Heart right ventricle (tissue), 16 donors: ENCODE data around the gene LGI4. TPM values are rescaled to one million over a fixed set of nuclear protein-coding genes. Genes with fewer than 3 reads are reported as not detected.

Source experiments
- ATAC-seq, 8 donors: fragments of 200-7000 bp; cut with Tn5 transposase; one replicate each; pipeline ENCODE4 v1.9.1; 2020; ENCODE audit warnings: mild to moderate bottlenecking in 8 of 8, moderate library complexity in 8 of 8, moderate number of reproducible peaks in 1 of 8
- DNase-seq, 2 donors: peaks; one replicate each; pipeline ENCODE4 v3.0.0-alpha.2; 2020
- H3K27ac ChIP-seq, 10 donors: fragments of 200-600 bp; sonication (generic) in 2 of 10; one replicate each; pipeline versions ENCODE4 v1.5.0 to v1.8.0; 2020 to 2022; ENCODE audit warnings: mild to moderate bottlenecking in 3 of 10
- H3K27me3 ChIP-seq, 7 donors: fragments of 200-600 bp; one replicate each; pipeline ENCODE4 v1.8.0; 2021 to 2022; ENCODE audit warnings: mild to moderate bottlenecking in 2 of 7
- H3K36me3 ChIP-seq, 9 donors: fragments of 200-600 bp; sonication (generic) in 1 of 9; one replicate each; pipeline versions ENCODE4 v1.5.0 to v1.8.0; 2020 to 2022; ENCODE audit warnings: mild to moderate bottlenecking in 2 of 9
- H3K4me1 ChIP-seq, 9 donors: fragments of 200-600 bp; sonication (generic) in 1 of 9; one replicate each; pipeline versions ENCODE4 v1.5.0 to v1.8.0; 2020 to 2022; ENCODE audit warnings: mild to moderate bottlenecking in 4 of 9
- H3K4me3 ChIP-seq, 10 donors: fragments of 200-600 bp; sonication (generic) in 2 of 10; one replicate each; pipeline versions ENCODE4 v1.5.0 to v1.8.0; 2020 to 2022; ENCODE audit warnings: mild to moderate bottlenecking in 7 of 10, moderate library complexity in 2 of 10
- H3K9me3 ChIP-seq, 11 donors: fragments of 200-600 bp in 10 of 11; sonication (generic) in 2 of 11; one replicate each; pipeline versions ENCODE4 v1.5.0 to v1.8.0; 2013 to 2022; ENCODE audit warnings: mild to moderate bottlenecking in 2 of 11, control low read depth in 1 of 11, moderate library complexity in 1 of 11
- WGBS, 2 donors: extraction: QIAGEN DNeasy Blood & Tissue Kit; methylation state at CpG; one replicate each; pipeline ENCODE4 v1.1.7; 2013; ENCODE audit warnings: inconsistent platforms in 1 of 2; 5-methylcytosine and 5-hydroxymethylcytosine counted together
- intact Hi-C, 10 donors: fragments of 100-400 bp; cut with DNase I; formaldehyde crosslinking; loops; one replicate each; pipeline versions ENCODE4 v1.11.1 to v1.14.2; 2022
- polyA plus RNA-seq, 2 donors: library from polyadenylated mRNA; stranded (reverse); fragments of 200-250 nt; gene quantifications; one replicate each; pipeline ENCODE4 v1.2.3, GENCODE V29; 2013
- total RNA-seq, 10 donors: library from RNA; stranded (reverse); fragmentation: NEBNext Ultra II Directional in 3 of 10; extraction: Animal tissue kit (Norgen Biotek cat#: 25700) in 3 of 10; gene quantifications; one replicate each; pipeline versions ENCODE4 v1.2.1 to v1.2.4, GENCODE V29; 2021 to 2023
- TF ChIP-seq, protein P1 (sequence below), 9 donors: fragments of 200-600 bp; sonication (generic) in 2 of 9; IDR thresholded peaks; one replicate each; pipeline versions ENCODE4 v1.5.0 to v1.8.0; 2021 to 2022; ENCODE audit warnings: antibody characterized with exemption in 9 of 9, mild to moderate bottlenecking in 5 of 9, moderate library complexity in 1 of 9
- donor health status: Arrhythmogenic right ventricular cardiomyopathy.
- donor health status: ischemic (EF 13 %, LVEDD 7.1; RV severe dilation, severe dysfunction).
- donor health status: healthy with polysubstance abuse.
- donor health status: DM: no; HTN: yes; CAD: no.
- donor health status: DM: no; HTN: no; CAD: no.
- donor health status: ischemic (EF 25% LVEDD 6.9; RV normal size, moderate dysfunction).
- donor health status: ischemic (EF 25% LVEDD 5.7; RV mildly dilated, moderate dysfunction).
- donor health status: healthy.
- donor health status: DM: yes; HTN: yes; CAD: no.
- donor health status: Ischemic cardiomyopathy.
- donor health status: ischemic (EF 35%, LVEDD 5.7; RV mildly dilated, moderate dysfunction).
- donor health status: nonischemic (EF 11% LVEDD 7.7; RV severe dilation, severe dysfunction).
- donor health status: DM: yes; HTN: yes; CAD: no.
- donor health status: PGD.
- donor health status: ischemic (EF 29% LVEDD 5.4; RV normal size, mild dysfunction).
- donor health status: nonischemic (EF 23%, LVEDD 6.1; RV moderate dilation, normal function).

Gene LGI4
- total and polyA plus RNA-seq, 12 donors: 4.3 to 30.0 (median 8.3) TPM

DNA sequence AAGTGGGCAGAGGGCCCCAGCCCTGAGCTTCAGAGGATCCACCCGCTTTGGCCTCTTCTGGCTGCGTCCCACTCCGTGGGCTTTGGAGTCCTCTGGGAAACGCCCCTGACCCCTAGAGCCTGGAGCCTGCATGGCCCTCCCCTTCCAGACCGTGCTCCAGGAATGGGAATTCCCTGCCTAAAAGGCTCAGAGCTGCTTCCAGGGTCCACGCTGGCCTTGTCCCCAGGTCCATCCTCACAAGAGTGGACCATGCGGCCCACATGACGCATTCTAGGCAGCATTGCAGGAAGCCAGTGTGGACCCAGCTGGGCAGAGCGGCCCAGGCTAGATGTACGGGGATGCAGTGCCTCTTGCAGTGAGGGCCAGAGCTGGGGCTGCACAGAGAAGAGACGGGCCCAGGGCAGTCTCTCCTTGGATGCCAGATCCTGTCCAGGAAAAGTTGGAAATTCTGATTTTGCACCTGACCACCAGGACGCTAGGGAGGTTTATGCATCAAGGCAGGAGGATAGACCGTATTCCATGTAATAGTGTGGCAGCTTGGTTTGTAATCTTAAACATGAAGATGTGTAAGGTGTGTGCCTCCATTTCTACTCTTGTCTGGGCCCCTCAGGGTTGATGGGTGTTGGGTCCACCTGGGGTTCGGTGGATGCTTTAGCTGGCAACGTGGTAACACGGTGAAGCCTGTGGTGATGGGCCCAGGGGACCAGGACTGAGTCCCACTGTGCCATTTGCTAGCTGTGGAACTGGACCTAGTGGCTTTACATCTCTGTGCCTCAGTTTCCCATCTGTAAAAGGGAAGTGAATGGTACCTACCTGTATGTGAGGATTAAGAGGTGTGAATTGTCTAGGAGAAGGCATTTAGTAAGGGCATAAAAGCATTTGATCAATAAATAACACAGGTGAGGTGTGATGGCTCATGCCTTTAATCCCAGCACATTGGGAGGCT is 34.0 kb downstream of the LGI4 start:
- Histone ChIP-seq H3K27me3 (no peaks in the 10 kb centered on the region), H3K9me3 (no peaks in the 10 kb centered on the region), H3K36me3 (no peaks in the 10 kb centered on the region), H3K4me1 (no peaks in the 10 kb centered on the region), H3K4me3 (no peak overlapping the region), H3K27ac (no peak overlapping the region)
- 71 to 72% methylated on average over 16 of the region's 16 CpGs for WGBS, 2 donors
- intact Hi-C loops: no loop called here
- TF ChIP-seq, protein P1, sequence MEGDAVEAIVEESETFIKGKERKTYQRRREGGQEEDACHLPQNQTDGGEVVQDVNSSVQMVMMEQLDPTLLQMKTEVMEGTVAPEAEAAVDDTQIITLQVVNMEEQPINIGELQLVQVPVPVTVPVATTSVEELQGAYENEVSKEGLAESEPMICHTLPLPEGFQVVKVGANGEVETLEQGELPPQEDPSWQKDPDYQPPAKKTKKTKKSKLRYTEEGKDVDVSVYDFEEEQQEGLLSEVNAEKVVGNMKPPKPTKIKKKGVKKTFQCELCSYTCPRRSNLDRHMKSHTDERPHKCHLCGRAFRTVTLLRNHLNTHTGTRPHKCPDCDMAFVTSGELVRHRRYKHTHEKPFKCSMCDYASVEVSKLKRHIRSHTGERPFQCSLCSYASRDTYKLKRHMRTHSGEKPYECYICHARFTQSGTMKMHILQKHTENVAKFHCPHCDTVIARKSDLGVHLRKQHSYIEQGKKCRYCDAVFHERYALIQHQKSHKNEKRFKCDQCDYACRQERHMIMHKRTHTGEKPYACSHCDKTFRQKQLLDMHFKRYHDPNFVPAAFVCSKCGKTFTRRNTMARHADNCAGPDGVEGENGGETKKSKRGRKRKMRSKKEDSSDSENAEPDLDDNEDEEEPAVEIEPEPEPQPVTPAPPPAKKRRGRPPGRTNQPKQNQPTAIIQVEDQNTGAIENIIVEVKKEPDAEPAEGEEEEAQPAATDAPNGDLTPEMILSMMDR (IDR thresholded peaks at IDR 0.05): no peak
- ATAC-seq (no peak), DNase-seq (no peak)

DNA sequence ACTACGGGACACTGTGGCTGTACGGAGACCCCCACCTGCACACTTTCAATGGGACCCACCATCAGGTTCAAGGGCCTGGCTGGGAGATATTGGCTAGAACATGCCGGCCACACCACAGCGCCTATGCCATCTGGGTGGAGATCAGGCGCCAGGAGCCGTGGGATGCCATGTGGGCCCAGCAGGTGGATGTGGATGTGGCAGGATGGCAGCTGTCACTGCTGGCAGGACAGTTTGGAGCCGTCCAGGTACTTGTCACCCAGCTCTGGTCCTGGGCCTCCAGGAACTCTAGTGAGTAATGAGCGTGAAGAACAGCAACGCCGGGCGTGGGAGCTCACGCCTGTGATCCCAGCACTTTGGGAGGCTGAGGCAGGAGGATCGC is 35.0 kb downstream of the LGI4 start:
- ATAC-seq (no peak), DNase-seq (no peak)
- Histone ChIP-seq H3K27ac (no peak overlapping the region), H3K27me3 (no peaks in the 10 kb centered on the region), H3K4me1 (no peaks in the 10 kb centered on the region), H3K4me3 (no peak overlapping the region), H3K9me3 (no peaks in the 10 kb centered on the region), H3K36me3 (no peaks in the 10 kb centered on the region)
- intact Hi-C loops: loop anchor here in 1 of 10 donors (10.0 kb wide), 1 partner anchor 125 kb away; no protein-coding TSS in a partner anchor
- TF ChIP-seq, protein P1 (IDR thresholded peaks at IDR 0.05): no peak
- WGBS, 2 donors: 95 to 96% methylated on average over 13 of the region's 13 CpGs

DNA sequence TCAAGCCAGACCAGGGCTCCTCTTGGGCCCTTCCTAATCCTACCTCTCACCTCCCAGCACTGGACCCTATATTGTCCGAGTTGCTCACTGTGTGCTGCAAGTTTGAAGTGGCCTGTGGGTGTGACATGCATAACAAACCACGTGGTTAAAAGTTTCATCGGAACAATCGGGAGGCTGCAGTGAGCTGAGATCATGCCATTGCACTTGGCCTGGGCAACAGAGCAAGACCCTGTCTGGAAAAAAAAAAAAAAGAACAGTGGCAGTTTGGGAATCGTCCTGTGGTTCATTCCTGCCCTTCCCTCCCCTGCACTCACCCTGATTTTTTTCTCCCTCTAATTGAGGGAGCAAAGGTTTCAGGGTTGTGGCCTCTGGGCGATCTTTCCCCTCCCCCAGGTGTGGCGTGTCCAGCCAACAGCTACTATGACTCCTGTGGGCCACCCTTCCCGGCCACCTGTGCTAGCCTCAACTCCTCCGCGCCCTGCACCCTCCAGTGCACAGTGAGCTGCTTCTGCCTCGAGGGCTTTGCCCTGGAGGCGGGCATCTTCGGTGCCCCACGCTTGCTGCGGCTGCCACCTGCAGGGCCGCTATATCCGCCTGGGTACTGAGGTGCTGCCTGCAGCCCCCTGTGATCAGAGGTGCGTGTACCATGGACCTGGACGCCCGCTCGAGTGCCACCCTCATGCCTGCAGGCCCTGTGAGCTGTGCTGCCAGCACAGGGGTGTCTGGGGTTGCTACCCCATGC is 35.5 kb downstream of the LGI4 start:
- Histone ChIP-seq H3K27me3 (no peaks in the 10 kb centered on the region), H3K36me3 (no peaks in the 10 kb centered on the region), H3K27ac (no peak overlapping the region), H3K9me3 (no peaks in the 10 kb centered on the region), H3K4me1 (no peaks in the 10 kb centered on the region), H3K4me3 (no peak overlapping the region)
- DNase-seq (no peak), ATAC-seq (peak in 2 of 8 donors; percentile 8 to 25)
- intact Hi-C loops: loop anchor here in 1 of 10 donors (10.0 kb wide), 1 partner anchor 125 kb away; no protein-coding TSS in a partner anchor
- TF ChIP-seq, protein P1 (IDR thresholded peaks at IDR 0.05): no peak
- WGBS, 2 donors: 83 to 88% methylated on average over 21 of the region's 21 CpGs

DNA sequence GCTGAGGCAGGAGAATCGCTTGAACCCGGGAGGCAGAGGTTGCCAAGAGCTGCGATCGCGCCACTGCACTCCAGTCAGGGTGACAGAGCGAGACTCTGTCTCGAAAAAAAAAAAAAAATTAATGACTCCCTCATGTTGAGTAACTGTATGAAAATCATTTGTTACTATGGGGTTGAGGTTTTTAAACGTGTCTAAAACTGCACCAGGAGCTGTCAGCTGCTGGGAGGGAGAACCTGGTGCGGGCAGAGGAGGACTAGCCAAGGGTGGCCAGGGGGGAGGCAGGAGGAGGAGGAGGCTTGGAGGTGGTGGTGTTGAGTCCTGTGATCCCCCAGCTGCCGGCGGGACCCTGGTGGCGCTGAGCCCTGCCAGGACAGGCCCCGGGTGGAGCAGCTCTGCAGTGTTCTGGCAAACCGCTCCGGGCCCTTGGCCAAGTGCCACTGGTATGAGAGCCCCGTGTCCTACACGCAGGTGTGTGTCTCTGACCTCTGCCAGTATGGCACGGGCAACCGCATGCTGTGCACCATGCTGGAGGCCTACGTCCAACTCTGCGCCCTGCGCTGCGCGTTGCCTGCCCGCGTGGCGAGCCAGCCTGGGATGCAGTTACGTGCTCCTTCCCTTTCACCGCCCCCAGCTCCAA is 36.3 kb downstream of the LGI4 start:
- intact Hi-C loops: loop anchor here in 1 of 10 donors (10.0 kb wide), 1 partner anchor 124 kb away; no protein-coding TSS in a partner anchor

More for the DNA sequence above, 36.3 kb downstream of the LGI4 start:
- Histone ChIP-seq H3K4me3 (no peak overlapping the region), H3K9me3 (no peaks in the 10 kb centered on the region), H3K36me3 (no peaks in the 10 kb centered on the region), H3K27me3 (no peaks in the 10 kb centered on the region), H3K4me1 (no peaks in the 10 kb centered on the region), H3K27ac (no peak overlapping the region)
- DNase-seq (peak in 1 of 2 donors; percentile 57), ATAC-seq (peak; percentile 11 to 77 (median 68))
- TF ChIP-seq, protein P1 (IDR thresholded peaks at IDR 0.05): no peak
- 68 to 71% methylated on average over 28 to 29 of the region's 29 CpGs for WGBS, 2 donors
